Measurements from ENCODE around the gene C11orf24.
A peak's percentile ranks its signal among the peaks of the same experiment; 100 is the strongest.

Gene C11orf24

DNA sequence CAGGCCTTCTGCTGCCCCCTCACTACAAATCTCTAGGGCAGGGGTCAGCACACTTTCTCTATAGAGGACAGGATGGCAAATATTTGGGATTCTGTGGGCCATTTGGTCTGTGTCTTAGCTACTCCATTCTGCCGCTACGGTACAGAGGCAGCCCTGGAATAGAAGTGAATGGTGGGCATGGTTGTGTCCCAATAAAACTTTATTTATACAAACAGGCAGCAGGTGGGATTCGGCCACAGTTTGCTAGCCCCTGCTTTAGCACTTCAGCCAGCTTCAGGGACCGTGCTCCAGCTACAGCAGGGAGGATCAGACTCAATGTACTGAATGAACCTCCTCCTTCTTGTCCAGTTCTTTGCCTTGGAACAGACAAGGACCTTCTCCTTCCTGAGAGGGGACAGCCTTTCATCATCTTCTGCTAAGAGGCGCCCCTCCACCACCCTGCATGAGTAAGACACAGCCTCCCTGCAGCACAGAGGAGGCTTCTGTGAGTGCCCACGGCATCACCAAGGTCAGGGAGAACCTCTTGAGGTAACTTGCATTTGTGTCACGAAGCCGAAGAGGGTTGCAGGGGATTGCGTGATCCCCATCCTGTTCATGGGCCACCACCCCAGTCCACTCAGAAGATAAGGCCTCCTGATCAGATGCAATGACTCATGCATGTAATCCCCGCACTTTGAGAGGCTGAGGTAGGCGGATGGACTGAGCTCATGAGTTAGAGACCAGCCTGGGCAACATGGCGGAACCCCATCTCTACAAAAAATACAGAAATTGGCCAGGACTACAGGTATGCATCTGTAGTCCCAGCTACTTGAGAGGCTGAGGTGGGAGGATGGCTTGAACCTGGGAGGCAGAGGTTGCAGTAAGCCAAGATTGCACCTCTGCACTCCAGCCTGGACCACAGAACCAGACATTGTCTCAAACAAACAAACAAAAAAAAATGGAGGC, 4.6 kb downstream of the C11orf24 start:
- ATAC-seq, result no peak
- Mint-ChIP-seq H3K9me3 (no peaks in the 10 kb centered on the region), H3K36me3 (peaks cover 49% of the 10 kb centered on the region), H3K27ac (peak overlapping the region; percentile 40), H3K4me3 (no peak overlapping the region), H3K4me1 (peaks cover 35% of the 10 kb centered on the region)
- no peak for DNase-seq (ENCODE audit: low spot score in 2 of 2)

- DNase-seq (ENCODE audit: low spot score in 2 of 2), result no peak
- no peaks in the 10 kb centered on the region for H3K9me3 Mint-ChIP-seq
- peaks cover 49% of the 10 kb centered on the region for H3K36me3 Mint-ChIP-seq
- no peak for ATAC-seq
- no peak overlapping the region for H3K4me3 Mint-ChIP-seq
- peaks cover 35% of the 10 kb centered on the region for H3K4me1 Mint-ChIP-seq
- H3K27ac Mint-ChIP-seq, result no peak overlapping the region
Measured at GRCh38 chr11:68266121-68266891, 5.5 kb downstream of the C11orf24 start.

DNA sequence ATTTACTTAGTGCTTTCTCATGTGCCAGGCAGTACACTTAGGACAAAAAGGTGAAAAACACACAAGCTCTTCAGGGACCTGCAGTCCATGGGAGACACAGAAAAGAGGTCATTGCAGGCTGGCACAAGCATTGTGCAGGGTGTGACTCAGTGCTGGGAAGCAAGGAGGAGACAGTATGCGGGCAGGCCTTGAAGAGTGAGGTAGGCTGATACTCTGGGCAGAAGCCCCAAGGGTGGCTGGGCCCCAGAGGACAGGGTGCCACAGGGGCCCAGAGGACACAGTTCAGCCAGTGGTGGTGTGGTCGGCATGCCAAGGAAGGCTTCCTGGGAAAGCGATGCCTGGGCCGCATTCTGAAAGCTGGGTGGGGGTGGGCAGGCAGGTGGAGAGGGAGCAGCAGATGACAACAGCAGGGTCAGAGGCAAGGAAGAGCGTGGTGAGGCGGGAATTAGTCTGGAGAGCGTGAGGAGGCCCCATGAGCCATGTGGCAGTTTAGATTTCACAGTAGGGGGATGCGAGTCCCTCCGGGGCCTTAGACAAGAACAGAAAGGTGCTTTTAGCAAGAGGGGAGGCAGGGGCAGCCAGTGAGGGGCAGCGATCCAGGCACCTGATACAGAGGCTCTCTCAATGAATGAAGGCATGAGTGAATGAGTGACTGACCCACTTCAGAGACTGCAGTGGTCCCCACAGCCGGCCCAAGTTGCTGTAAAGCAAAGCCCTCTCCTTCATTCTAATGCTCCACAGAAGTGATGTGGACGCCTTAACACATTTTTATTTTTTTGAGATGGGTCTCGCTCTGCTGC, 6.8 kb downstream of the C11orf24 start:
- Mint-ChIP-seq H3K27ac (no peak overlapping the region), H3K36me3 (peaks cover 51% of the 10 kb centered on the region), H3K9me3 (no peaks in the 10 kb centered on the region), H3K4me3 (no peak overlapping the region), H3K4me1 (peaks cover 22% of the 10 kb centered on the region)
- DNase-seq (ENCODE audit: low spot score in 2 of 2) (no peak), ATAC-seq (no peak)

- Mint-ChIP-seq H3K27ac (no peak overlapping the region), H3K4me3 (no peak overlapping the region), H3K4me1 (peaks cover 15% of the 10 kb centered on the region), H3K36me3 (peaks cover 51% of the 10 kb centered on the region), H3K9me3 (no peaks in the 10 kb centered on the region)
- no peak for DNase-seq (ENCODE audit: low spot score in 2 of 2)
- ATAC-seq, result no peak
Measured at GRCh38 chr11:68264244-68264643, 7.5 kb downstream of the C11orf24 start.

GRCh38 chr11:68263444-68264035, 8.2 kb downstream of the C11orf24 start:
- Mint-ChIP-seq H3K36me3 (peaks cover 51% of the 10 kb centered on the region), H3K4me1 (peaks cover 14% of the 10 kb centered on the region), H3K9me3 (no peaks in the 10 kb centered on the region), H3K4me3 (no peak overlapping the region), H3K27ac (peak overlapping the region; percentile 54)
- no peak for ATAC-seq
- DNase-seq (ENCODE audit: low spot score in 2 of 2), result no peak

DNA sequence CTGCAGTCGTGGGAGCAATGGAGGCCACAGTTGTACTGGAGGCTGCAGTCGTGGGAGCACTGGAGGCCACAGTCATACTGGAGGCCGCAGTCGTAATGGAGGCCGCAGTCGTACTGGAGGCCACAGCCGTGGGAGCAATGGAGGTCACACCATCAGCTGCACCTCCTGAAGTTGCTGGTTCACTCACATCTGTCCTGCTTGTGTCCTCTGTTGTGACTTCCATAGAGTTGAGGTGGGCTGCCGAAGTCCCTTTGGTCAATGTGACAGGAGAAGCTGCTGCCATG, 9.3 kb downstream of the C11orf24 start:
- H3K4me3 Mint-ChIP-seq, result no peak overlapping the region
- H3K36me3 Mint-ChIP-seq, result peaks cover 49% of the 10 kb centered on the region
- ATAC-seq (no peak), DNase-seq (ENCODE audit: low spot score in 2 of 2) (no peak)
- H3K27ac Mint-ChIP-seq, result no peak overlapping the region
- H3K9me3 Mint-ChIP-seq, result no peaks in the 10 kb centered on the region
- H3K4me1 Mint-ChIP-seq, result peaks cover 20% of the 10 kb centered on the region

DNA sequence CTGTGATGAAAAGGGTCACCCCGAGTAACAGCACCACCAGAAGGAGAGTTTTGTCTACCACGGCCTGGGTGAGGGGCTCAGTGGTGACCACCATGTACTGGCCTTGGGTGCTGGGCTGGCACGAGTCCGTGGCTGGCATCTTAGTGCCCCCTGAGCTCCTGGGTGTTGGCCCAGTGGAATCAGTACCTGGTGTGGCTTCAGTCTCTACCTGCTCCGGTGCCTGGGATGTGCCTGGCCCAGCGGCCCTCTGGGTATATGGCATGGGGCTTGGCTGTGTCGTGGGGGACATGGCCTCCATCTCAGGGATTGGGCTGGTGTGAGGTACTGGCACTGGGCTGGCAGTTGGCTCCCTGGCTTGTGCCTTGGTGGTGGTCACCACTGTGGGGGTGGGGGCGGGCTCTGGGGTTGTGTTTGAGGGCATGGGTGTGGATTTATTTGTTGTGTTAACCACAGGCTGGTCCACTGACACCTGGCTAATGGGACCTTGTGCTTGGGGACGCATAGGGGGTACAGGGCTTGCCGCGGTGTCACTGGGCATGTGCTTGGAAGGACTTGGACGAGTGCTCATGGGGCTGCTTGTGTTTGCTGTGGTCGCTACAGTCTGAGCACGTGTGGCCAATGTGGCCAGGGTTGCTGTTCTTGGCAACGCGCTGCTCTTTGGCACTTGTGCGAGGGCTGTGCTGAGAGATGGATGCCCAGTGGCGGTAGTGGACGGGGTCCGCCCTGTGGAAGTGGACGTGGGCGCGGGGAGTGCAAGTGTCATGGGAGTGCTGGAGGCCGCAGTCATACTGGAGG, 9.8 kb downstream of the C11orf24 start:
- peaks cover 22% of the 10 kb centered on the region for H3K4me1 Mint-ChIP-seq
- H3K36me3 Mint-ChIP-seq, result peaks cover 44% of the 10 kb centered on the region
- ATAC-seq, result no peak
- no peaks in the 10 kb centered on the region for H3K9me3 Mint-ChIP-seq
- DNase-seq (ENCODE audit: low spot score in 2 of 2), result no peak
- H3K4me3 Mint-ChIP-seq, result no peak overlapping the region
- H3K27ac Mint-ChIP-seq, result no peak overlapping the region

GRCh38 chr11:68261006-68261405, 10.8 kb downstream of the C11orf24 start:
- peaks cover 22% of the 10 kb centered on the region for H3K4me1 Mint-ChIP-seq
- ATAC-seq, result no peak
- H3K4me3 Mint-ChIP-seq, result no peak overlapping the region
- H3K36me3 Mint-ChIP-seq, result peaks cover 37% of the 10 kb centered on the region
- H3K27ac Mint-ChIP-seq, result no peak overlapping the region
- H3K9me3 Mint-ChIP-seq, result no peaks in the 10 kb centered on the region
- no peak for DNase-seq (ENCODE audit: low spot score in 2 of 2)

GRCh38 chr11:68260484-68260883, 11.3 kb downstream of the C11orf24 start:
- ATAC-seq (no peak), DNase-seq (ENCODE audit: low spot score in 2 of 2) (no peak)
- Mint-ChIP-seq H3K9me3 (no peaks in the 10 kb centered on the region), H3K36me3 (peaks cover 37% of the 10 kb centered on the region), H3K4me3 (no peak overlapping the region), H3K27ac (no peak overlapping the region), H3K4me1 (peaks cover 22% of the 10 kb centered on the region)

DNA sequence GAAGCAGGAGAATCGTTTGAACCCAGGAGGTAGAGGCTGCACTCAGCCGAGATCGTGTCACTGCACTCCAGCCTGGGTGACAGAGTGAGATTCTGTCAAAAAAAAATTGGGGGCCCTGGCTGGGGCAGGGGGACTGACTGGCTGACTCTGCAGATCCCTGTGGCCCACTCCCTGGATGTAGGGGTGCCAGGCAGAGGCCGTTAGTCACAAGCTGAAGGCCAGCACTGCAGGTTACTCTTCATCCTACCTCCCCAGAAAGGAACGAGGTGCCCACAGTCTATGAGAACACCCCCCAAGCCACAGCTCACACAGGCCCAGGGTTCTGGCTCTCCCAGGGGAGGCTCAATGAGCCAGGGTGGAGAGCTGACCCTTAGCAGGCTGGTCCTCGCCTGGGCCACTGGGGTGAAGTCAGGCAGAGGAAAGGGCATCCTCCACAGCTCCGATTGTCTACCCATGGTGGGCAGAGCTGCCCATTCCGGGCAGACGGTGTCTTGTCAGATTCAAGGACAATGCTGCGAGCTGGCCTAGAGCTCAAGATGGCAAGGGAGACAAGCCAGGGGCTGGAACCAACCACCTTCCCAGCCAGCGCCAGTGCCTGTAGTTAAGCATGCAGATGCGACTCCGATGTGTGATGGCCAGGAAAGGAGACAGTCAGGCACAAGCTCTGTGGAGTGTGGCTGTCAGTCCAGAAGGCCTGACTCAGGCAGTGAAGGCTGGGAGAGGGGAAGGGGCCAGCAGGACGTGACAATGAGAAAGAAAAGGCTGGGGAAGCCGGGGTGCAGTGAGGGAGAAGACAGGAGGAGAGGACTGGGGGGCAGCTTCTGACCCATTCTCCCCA, 12.4 kb downstream of the C11orf24 start:
- peaks cover 14% of the 10 kb centered on the region for H3K4me1 Mint-ChIP-seq
- DNase-seq (ENCODE audit: low spot score in 2 of 2), result no peak
- H3K27ac Mint-ChIP-seq, result peak overlapping the region; percentile 43
- no peaks in the 10 kb centered on the region for H3K9me3 Mint-ChIP-seq
- ATAC-seq, result no peak
- peaks cover 30% of the 10 kb centered on the region for H3K36me3 Mint-ChIP-seq
- no peak overlapping the region for H3K4me3 Mint-ChIP-seq

GRCh38 chr11:68258363-68258765, 13.4 kb downstream of the C11orf24 start:
- Mint-ChIP-seq H3K4me3 (no peak overlapping the region), H3K9me3 (no peaks in the 10 kb centered on the region), H3K4me1 (peaks cover 14% of the 10 kb centered on the region), H3K36me3 (peaks cover 26% of the 10 kb centered on the region), H3K27ac (peak overlapping the region; percentile 43)
- DNase-seq (ENCODE audit: low spot score in 2 of 2) (no peak), ATAC-seq (no peak)

DNA sequence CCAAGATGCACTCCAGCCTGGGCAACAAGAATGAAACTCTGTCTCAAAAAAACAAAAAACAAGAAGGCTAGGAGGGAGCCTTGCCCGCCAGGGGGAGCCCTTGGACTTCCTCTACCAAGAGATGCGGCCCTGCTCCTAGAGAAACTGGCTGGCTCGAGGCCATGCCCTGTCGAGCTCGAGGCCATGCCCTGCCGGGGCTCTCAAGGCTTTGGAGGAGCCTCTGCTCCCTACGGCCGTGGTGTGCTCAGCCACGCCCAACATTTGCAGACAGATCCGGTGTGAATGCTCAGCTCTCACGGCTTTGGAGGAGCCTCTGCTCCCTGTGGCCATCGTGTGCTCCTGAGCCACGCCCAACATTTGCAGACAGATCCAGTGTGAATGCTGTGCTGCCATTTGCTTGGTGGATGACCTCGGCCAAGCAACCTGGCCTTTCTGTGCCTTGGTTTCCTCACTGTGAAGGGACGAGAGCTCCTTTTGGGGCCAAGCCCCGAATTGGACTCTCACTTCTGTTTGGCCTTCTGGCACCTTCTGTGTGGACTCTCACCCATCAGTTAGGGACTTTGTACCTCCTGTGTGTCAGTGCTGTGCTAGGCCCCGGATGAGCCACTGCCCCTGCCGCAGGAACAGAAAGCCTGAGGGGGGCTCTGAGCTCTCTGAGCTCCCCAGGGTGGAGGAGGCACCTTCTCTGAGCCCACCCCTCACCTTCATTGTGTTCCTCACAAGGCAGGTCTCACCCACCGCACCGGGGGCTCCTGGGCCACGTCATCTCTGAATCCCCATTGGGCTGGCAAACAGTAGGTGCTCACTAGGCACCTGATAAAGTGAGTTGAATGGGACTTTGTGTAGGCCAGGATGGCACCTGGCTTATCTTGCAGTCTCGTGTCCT, 14.1 kb downstream of the C11orf24 start:
- Mint-ChIP-seq H3K9me3 (no peaks in the 10 kb centered on the region), H3K36me3 (peaks cover 19% of the 10 kb centered on the region), H3K4me3 (no peak overlapping the region), H3K27ac (peak overlapping the region; percentile 43), H3K4me1 (peaks cover 14% of the 10 kb centered on the region)
- ATAC-seq (peak; percentile 89), DNase-seq (ENCODE audit: low spot score in 2 of 2) (peak; percentile 93 to 96)

GRCh38 chr11:68256331-68256741, 15.4 kb downstream of the C11orf24 start:
- H3K4me1 Mint-ChIP-seq, result peaks cover 9% of the 10 kb centered on the region
- no peaks in the 10 kb centered on the region for H3K9me3 Mint-ChIP-seq
- peaks cover 6% of the 10 kb centered on the region for H3K36me3 Mint-ChIP-seq
- no peak for ATAC-seq
- no peak overlapping the region for H3K4me3 Mint-ChIP-seq
- no peak for DNase-seq (ENCODE audit: low spot score in 2 of 2)
- peak overlapping the region; percentile 43 for H3K27ac Mint-ChIP-seq
